GM21619 (cell line): ENCODE results near the gene ACOX1.

Source experiments
- ATAC-seq: cut with Tn5 transposase; IDR thresholded peaks from one replicate; pipeline ENCODE4 v1.9.1; 2021; ENCODE audit not compliant: unreplicated experiment

The ACOX1 gene

GRCh38 chr17:75978938-75979704 lies at the start of gene ACOX1, which contains the start of gene TEN1:
Gene ACOX1 (minus strand): TSS chr17:75979166. CDS start chr17:75979073, 93 bp downstream.
Gene TEN1 (plus strand): TSS chr17:75979240. CDS start chr17:75986193, 6,953 bp downstream.
- peak; percentile 82 for ATAC-seq

GRCh38 chr17:76027159-76027839 lies 48.3 kb upstream of the ACOX1 start, which contains the start of gene EVPL:
Gene EVPL (minus strand): TSS chr17:76027306. CDS start chr17:76027198, 108 bp downstream.
- no peak for ATAC-seq

- ATAC-seq = no peak
These were observed 47.8 kb upstream of the ACOX1 start for GRCh38 chr17:76026714-76027158.

- no peak for ATAC-seq
These were observed 46.3 kb upstream of the ACOX1 start for GRCh38 chr17:76025294-76025693.

- ATAC-seq = no peak
These were observed 45.4 kb upstream of the ACOX1 start for GRCh38 chr17:76024353-76024752.

- ATAC-seq = no peak
These were observed 44.9 kb upstream of the ACOX1 start for GRCh38 chr17:76023900-76024237.

GRCh38 chr17:76022973-76023899 lies 44.3 kb upstream of the ACOX1 start:
- no peak for ATAC-seq

- no peak for ATAC-seq
These were observed 43.3 kb upstream of the ACOX1 start for GRCh38 chr17:76022285-76022684.

GRCh38 chr17:76019833-76020467 lies 41.0 kb upstream of the ACOX1 start:
- ATAC-seq = no peak

GRCh38 chr17:76018801-76019200 lies 39.8 kb upstream of the ACOX1 start:
- no peak for ATAC-seq

GRCh38 chr17:76018340-76018680 lies 39.3 kb upstream of the ACOX1 start:
- no peak for ATAC-seq

GRCh38 chr17:76017481-76018339 lies 38.7 kb upstream of the ACOX1 start:
- ATAC-seq = no peak

- ATAC-seq = no peak
These were observed 35.9 kb upstream of the ACOX1 start for GRCh38 chr17:76014925-76015261.

- no peak for ATAC-seq
These were observed 35.3 kb upstream of the ACOX1 start for GRCh38 chr17:76014100-76014924.

GRCh38 chr17:76013377-76013932 lies 34.5 kb upstream of the ACOX1 start:
- ATAC-seq = no peak

GRCh38 chr17:76011951-76012350 lies 33.0 kb upstream of the ACOX1 start:
- no peak for ATAC-seq

GRCh38 chr17:76009969-76010661 lies 31.1 kb upstream of the ACOX1 start:
- no peak for ATAC-seq

- no peak for ATAC-seq
These were observed 30.5 kb upstream of the ACOX1 start for GRCh38 chr17:76009447-76009846.
